Left lung (tissue), 10 donors: ENCODE data around the gene ZNF682. TPM values are rescaled to one million over a fixed set of nuclear protein-coding genes. Genes with fewer than 3 reads are reported as not detected.
"Not testable (repeated sequence)": the region's sequence is repeated elsewhere in the genome, so short reads cannot be mapped to it uniquely, and the experiment has no call there.

ENCODE experiments used
- ATAC-seq: fragments of 200-7000 bp; cut with Tn5 transposase; one replicate; pipeline ENCODE4 v1.9.1; 2020; ENCODE audit warnings: moderate library complexity
- DNase-seq, 4 donors: peaks; one replicate each; pipeline ENCODE4 v3.0.0-alpha.2; 2013 to 2020
- H3K27ac ChIP-seq, 2 donors: fragments of 200-600 bp; sonication (generic) in 1 of 2; one replicate each; pipeline versions ENCODE4 v1.5.0 to v1.8.0; 2020 to 2021
- H3K27me3 ChIP-seq, 2 donors: fragments of 200-600 bp; sonication (generic) in 1 of 2; one replicate each; pipeline versions ENCODE4 v1.5.0 to v1.8.0; 2020 to 2021
- H3K36me3 ChIP-seq, 2 donors: fragments of 200-600 bp; sonication (generic) in 1 of 2; one replicate each; pipeline versions ENCODE4 v1.5.0 to v1.8.0; 2020 to 2021
- H3K4me1 ChIP-seq, 2 donors: fragments of 200-600 bp; one replicate each; pipeline ENCODE4 v1.8.0; 2021
- H3K4me3 ChIP-seq, 2 donors: fragments of 200-600 bp; sonication (generic) in 1 of 2; one replicate each; pipeline versions ENCODE4 v1.5.0 to v1.8.0; 2020 to 2021; ENCODE audit warnings: mild to moderate bottlenecking in 1 of 2
- H3K9me3 ChIP-seq, 2 donors: fragments of 200-600 bp; sonication (generic) in 1 of 2; one replicate each; pipeline versions ENCODE4 v1.5.0 to v1.8.0; 2020 to 2021
- intact Hi-C, 2 donors: fragments of 100-400 bp; cut with DNase I; formaldehyde crosslinking; loops; one replicate each; pipeline versions ENCODE4 v1.11.2 to v1.14.2; 2022
- polyA plus RNA-seq, 6 donors: library from polyadenylated mRNA; unstranded; fragments of 120-200 nt; gene quantifications; one replicate each; pipeline ENCODE4 v1.2.1, GENCODE V29; 2013; ENCODE audit not compliant: insufficient read length in 6 of 6
- total RNA-seq, 2 donors: library from RNA; stranded (reverse); fragmentation: NEBNext Ultra II Directional; extraction: Animal tissue kit (Norgen Biotek cat#: 25700); gene quantifications; one replicate each; pipeline ENCODE4 v1.2.1, GENCODE V29; 2021
- TF ChIP-seq, protein P1 (sequence below), 2 donors: fragments of 200-600 bp; sonication (generic) in 1 of 2; IDR thresholded peaks; one replicate each; pipeline versions ENCODE4 v1.5.0 to v1.8.0; 2021; ENCODE audit warnings: antibody characterized with exemption in 2 of 2
- donor health status: DM: no; HTN: yes; CAD: no.
- donor health status: DM: no; HTN: no; CAD: no.

ZNF682 gene
- total and polyA plus RNA-seq, 8 donors, result 6.2 to 29.9 (median 22.5) TPM

DNA sequence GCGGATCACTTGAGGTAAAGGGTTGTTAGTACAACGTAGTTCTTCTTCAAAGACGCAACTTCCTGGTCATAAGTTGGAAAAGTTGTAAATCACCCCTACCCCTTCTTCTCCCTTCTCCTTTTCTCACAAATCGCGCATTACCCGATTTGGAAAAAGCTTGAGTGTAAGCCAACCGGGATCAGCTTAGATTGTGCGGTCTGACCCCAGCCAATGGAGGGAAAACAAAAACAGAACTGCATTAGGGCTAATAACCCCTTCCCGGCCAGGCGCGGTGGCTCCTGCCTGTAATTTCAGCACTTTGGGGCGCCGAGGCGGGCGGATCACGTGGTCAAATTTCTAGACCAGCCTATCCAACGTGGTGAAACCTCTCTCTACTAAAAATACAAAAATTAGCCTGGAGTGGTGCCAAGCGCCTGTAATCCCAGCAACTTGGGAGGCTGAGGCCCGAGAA, 39.3 kb upstream of the ZNF682 start:
- peaks cover 0 to 15% of the 10 kb centered on the region in 2 donors for H3K4me1 ChIP-seq
- H3K27ac ChIP-seq, result peak overlapping the region; percentile 47 to 58
- peaks cover 0 to 36% of the 10 kb centered on the region in 2 donors for H3K9me3 ChIP-seq
- intact Hi-C loops, result no loop called here
- TF ChIP-seq, protein P1, sequence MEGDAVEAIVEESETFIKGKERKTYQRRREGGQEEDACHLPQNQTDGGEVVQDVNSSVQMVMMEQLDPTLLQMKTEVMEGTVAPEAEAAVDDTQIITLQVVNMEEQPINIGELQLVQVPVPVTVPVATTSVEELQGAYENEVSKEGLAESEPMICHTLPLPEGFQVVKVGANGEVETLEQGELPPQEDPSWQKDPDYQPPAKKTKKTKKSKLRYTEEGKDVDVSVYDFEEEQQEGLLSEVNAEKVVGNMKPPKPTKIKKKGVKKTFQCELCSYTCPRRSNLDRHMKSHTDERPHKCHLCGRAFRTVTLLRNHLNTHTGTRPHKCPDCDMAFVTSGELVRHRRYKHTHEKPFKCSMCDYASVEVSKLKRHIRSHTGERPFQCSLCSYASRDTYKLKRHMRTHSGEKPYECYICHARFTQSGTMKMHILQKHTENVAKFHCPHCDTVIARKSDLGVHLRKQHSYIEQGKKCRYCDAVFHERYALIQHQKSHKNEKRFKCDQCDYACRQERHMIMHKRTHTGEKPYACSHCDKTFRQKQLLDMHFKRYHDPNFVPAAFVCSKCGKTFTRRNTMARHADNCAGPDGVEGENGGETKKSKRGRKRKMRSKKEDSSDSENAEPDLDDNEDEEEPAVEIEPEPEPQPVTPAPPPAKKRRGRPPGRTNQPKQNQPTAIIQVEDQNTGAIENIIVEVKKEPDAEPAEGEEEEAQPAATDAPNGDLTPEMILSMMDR (IDR thresholded peaks at IDR 0.05), result no peak
- DNase-seq (peak; percentile 44 to 82 (median 68)), ATAC-seq (peak; percentile 24)
- H3K4me3 ChIP-seq, result peak overlapping the region; percentile 37 to 53
- no peaks in the 10 kb centered on the region for H3K27me3 ChIP-seq
- H3K36me3 ChIP-seq, result no peaks in the 10 kb centered on the region

DNA sequence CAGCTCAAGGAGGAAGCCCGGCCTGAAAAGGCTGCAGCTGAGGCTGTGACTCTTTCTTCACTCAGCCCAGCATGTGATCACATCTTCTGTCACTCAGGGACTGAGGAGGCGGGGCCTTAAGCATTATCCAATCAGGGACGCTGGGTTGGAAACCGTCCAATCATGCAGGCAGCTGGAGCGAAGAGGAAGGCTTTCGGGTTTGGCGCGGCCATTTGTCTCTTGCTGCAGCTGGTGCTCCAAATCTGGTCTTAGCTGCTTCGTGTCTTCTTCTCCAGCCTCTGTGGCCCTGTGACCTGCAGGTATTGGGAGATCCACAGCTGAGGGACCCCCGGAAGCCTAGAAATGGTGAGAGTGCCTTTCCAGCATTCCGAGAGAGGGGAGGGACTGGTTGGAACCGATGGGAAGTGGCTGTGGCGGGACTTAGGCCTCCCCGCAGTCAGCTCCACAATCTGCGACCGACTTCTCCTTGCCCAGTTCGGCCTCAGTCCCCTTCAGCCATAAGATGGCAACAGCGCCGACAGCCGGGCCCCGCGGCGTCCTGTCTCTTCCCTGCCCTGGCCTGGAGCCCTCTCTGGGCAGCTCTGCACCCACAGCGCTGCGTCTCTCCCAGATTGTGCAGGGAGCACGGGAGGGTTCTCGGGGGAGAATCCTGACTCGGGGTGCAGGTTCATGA, 38.6 kb upstream of the ZNF682 start, which contains the start of gene ZNF90:
TSS of gene ZNF90 (plus strand) at position 210 of the 673 bp plus-strand sequence. CDS start at position 343, 133 bp downstream.
- peak within 1 kb of the TSS; percentile 47 to 58 for H3K27ac ChIP-seq
- H3K9me3 ChIP-seq, result peaks cover 0 to 37% of the 10 kb centered on the region in 2 donors
- peaks cover 0 to 15% of the 10 kb centered on the region in 2 donors for H3K4me1 ChIP-seq
- no peaks in the 10 kb centered on the region for H3K27me3 ChIP-seq
- intact Hi-C loops, result no loop called here
- H3K4me3 ChIP-seq, result peak within 1 kb of the TSS; percentile 37 to 53
- ATAC-seq (peak; percentile 90), DNase-seq (peak; percentile 80 to 98 (median 94))
- no peaks in the 10 kb centered on the region for H3K36me3 ChIP-seq
- TF ChIP-seq, protein P1 (IDR thresholded peaks at IDR 0.05), result no peak

GRCh38 chr19:20072936-20073335, 33.6 kb upstream of the ZNF682 start:
- ATAC-seq, result no peak
- TF ChIP-seq, protein P1 (IDR thresholded peaks at IDR 0.05), result no peak
- intact Hi-C loops, result no loop called here
- Histone ChIP-seq H3K9me3 (peaks cover 0 to 47% of the 10 kb centered on the region in 2 donors), H3K36me3 (no peaks in the 10 kb centered on the region), H3K4me3 (no peak overlapping the region), H3K4me1 (peaks cover 0 to under 1% of the 10 kb centered on the region in 2 donors), H3K27me3 (peaks cover 0 to 6% of the 10 kb centered on the region in 2 donors), H3K27ac (no peak overlapping the region)
- DNase-seq, result no peak

DNA sequence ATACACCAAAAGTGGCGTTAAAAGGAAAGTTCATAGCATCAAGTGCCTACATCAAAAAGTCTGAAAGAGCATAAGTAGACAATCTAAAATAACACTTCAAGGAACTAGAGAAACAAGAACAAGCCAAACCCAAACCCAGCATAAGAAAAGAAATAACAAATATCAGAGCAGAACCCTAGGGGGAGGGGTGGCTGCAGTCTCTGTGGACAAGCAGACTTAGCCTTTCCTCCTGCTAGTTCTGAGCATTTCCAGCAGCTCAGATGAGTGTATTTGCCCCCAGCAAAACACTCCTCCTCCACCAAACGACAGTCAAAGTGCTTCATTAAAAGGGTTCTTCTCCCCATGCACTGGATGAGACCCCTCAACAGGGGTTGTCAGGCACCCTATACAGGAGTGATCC, 31.4 kb upstream of the ZNF682 start:
- intact Hi-C loops, result no loop called here
- Histone ChIP-seq H3K4me1 (no peaks in the 10 kb centered on the region), H3K9me3 (peaks cover 0 to 48% of the 10 kb centered on the region in 2 donors), H3K36me3 (no peaks in the 10 kb centered on the region), H3K27me3 (peaks cover 0 to 9% of the 10 kb centered on the region in 2 donors), H3K27ac (no peak overlapping the region), H3K4me3 (no peak overlapping the region)
- DNase-seq (no peak), ATAC-seq (no peak)
- TF ChIP-seq, protein P1 (IDR thresholded peaks at IDR 0.05), result no peak

- H3K27ac ChIP-seq, H3K36me3 ChIP-seq, H3K4me1 ChIP-seq, H3K27me3 ChIP-seq, intact Hi-C loops, DNase-seq, H3K4me3 ChIP-seq, ATAC-seq: not testable (repeated sequence)
- peaks cover 0 to 31% of the 10 kb centered on the region in 2 donors for H3K9me3 ChIP-seq
These were observed 29.3 kb upstream of the ZNF682 start for GRCh38 chr19:20068559-20068958.
